Measurements from ENCODE around the gene FAM184B.

Gene FAM184B

DNA sequence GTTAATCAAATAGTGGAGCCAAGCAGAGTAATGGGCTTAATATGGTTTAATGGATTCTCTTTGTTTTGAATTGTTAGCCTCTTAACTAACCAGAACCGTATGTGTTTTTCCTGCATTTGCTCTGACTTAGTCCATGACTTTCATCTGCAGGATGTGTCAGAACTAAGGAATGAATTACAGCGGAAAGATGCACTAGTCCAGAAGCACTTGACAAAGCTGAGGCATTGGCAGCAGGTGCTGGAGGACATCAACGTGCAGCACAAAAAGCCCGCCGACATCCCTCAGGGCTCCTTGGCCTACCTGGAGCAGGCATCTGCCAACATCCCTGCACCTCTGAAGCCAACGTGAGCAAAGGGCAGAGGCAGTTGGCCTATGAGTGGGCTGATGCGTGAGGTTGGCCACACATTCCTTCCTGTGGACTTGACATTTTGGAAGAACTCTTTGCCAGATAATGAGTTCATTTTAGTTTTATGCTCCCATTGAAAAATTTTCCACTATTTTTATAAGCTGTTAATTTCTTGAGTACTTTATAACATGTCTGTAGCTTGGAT is 157.9 kb downstream of the FAM184B start:
- Histone ChIP-seq H3K4me1 (ENCODE audit: insufficient read depth, low read length, severe bottlenecking) (no peaks in the 10 kb centered on the region), H3K4me2 (ENCODE audit: low read length) (no peak overlapping the region), H3K27ac (ENCODE audit: low read depth, low read length, poor library complexity, severe bottlenecking) (no peak overlapping the region), H2AFZ (ENCODE audit: low read length) (no peak overlapping the region), H3K9ac (ENCODE audit: low read length) (no peak overlapping the region), H3K27me3 (ENCODE audit: insufficient read depth, low read length) (no peaks in the 10 kb centered on the region), H4K20me1 (ENCODE audit: insufficient read depth, low read length) (no peaks in the 10 kb centered on the region), H3K36me3 (ENCODE audit: insufficient read depth, low read length) (peaks cover 73% of the 10 kb centered on the region), H3K9me2 (ENCODE audit: low read depth, low read length) (no peaks in the 10 kb centered on the region), H3K4me3 (ENCODE audit: low read depth, low read length, poor library complexity, severe bottlenecking) (no peak overlapping the region), H3K9me3 (ENCODE audit: low read length) (no peaks in the 10 kb centered on the region), H3K79me2 (ENCODE audit: insufficient read depth, low read length) (no peaks in the 10 kb centered on the region), H3F3A (ENCODE audit: insufficient read depth, low read length) (no peaks in the 10 kb centered on the region)
- TF ChIP-seq CTCF (IDR thresholded peaks at IDR 0.05; ENCODE audit: low read length) (no peak), EZH2 (IDR thresholded peaks at IDR 0.05; ENCODE audit: borderline replicate concordance, low read length) (no peak)

- no peaks in the 10 kb centered on the region for H3K9me3 ChIP-seq (ENCODE audit: low read length)
- no peak overlapping the region for H3K4me2 ChIP-seq (ENCODE audit: low read length)
- no peak for TF ChIP-seq CTCF (IDR thresholded peaks at IDR 0.05; ENCODE audit: low read length)
- no peak for TF ChIP-seq EZH2 (IDR thresholded peaks at IDR 0.05; ENCODE audit: borderline replicate concordance, low read length)
- H3K79me2 ChIP-seq (ENCODE audit: insufficient read depth, low read length) = peaks cover 32% of the 10 kb centered on the region
- no peaks in the 10 kb centered on the region for H3F3A ChIP-seq (ENCODE audit: insufficient read depth, low read length)
- peaks cover 43% of the 10 kb centered on the region for H3K36me3 ChIP-seq (ENCODE audit: insufficient read depth, low read length)
- no peaks in the 10 kb centered on the region for H3K27me3 ChIP-seq (ENCODE audit: insufficient read depth, low read length)
- H3K9me2 ChIP-seq (ENCODE audit: low read depth, low read length) = no peaks in the 10 kb centered on the region
- no peak overlapping the region for H3K27ac ChIP-seq (ENCODE audit: low read depth, low read length, poor library complexity, severe bottlenecking)
- H4K20me1 ChIP-seq (ENCODE audit: insufficient read depth, low read length) = no peaks in the 10 kb centered on the region
- H3K9ac ChIP-seq (ENCODE audit: low read length) = no peak overlapping the region
- H3K4me1 ChIP-seq (ENCODE audit: insufficient read depth, low read length, severe bottlenecking) = peaks cover 15% of the 10 kb centered on the region
- H3K4me3 ChIP-seq (ENCODE audit: low read depth, low read length, poor library complexity, severe bottlenecking) = no peak overlapping the region
- no peak overlapping the region for H2AFZ ChIP-seq (ENCODE audit: low read length)
These were observed 161.9 kb downstream of the FAM184B start for GRCh38 chr4:17619416-17620105.

DNA sequence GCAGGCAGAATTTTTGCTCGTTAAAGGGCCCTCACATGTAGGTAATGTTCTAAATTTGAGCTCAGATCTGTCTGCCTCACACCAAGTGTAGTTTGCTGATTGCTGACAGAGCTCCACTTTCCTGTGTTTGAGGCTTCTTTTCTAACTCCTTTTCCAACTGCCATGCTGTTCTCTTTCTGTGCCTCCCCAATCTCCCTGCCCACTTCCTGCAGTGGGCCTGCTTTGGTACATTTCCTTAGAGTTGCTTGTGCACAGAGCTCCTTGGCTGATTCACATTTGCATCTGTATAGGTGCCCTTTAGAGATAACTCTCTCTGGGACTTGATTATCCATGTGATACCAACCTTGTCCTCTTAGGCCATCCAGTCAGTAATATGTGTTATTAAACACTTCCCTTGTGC is 162.5 kb downstream of the FAM184B start:
- Histone ChIP-seq H3K36me3 (ENCODE audit: insufficient read depth, low read length) (peaks cover 36% of the 10 kb centered on the region), H3K4me1 (ENCODE audit: insufficient read depth, low read length, severe bottlenecking) (peaks cover 15% of the 10 kb centered on the region), H3K79me2 (ENCODE audit: insufficient read depth, low read length) (peaks cover 33% of the 10 kb centered on the region), H3K4me2 (ENCODE audit: low read length) (no peak overlapping the region), H3F3A (ENCODE audit: insufficient read depth, low read length) (no peaks in the 10 kb centered on the region), H3K9ac (ENCODE audit: low read length) (no peak overlapping the region), H3K4me3 (ENCODE audit: low read depth, low read length, poor library complexity, severe bottlenecking) (no peak overlapping the region), H3K27ac (ENCODE audit: low read depth, low read length, poor library complexity, severe bottlenecking) (no peak overlapping the region), H2AFZ (ENCODE audit: low read length) (no peak overlapping the region), H3K9me2 (ENCODE audit: low read depth, low read length) (no peaks in the 10 kb centered on the region), H4K20me1 (ENCODE audit: insufficient read depth, low read length) (no peaks in the 10 kb centered on the region), H3K27me3 (ENCODE audit: insufficient read depth, low read length) (no peaks in the 10 kb centered on the region), H3K9me3 (ENCODE audit: low read length) (no peaks in the 10 kb centered on the region)
- TF ChIP-seq CTCF (IDR thresholded peaks at IDR 0.05; ENCODE audit: low read length) (no peak), EZH2 (IDR thresholded peaks at IDR 0.05; ENCODE audit: borderline replicate concordance, low read length) (no peak)
